PFSK-1 (cell line): Measurements from ENCODE around the gene TAF8.

ENCODE experiments used
- POLR2AphosphoS5 ChIP-seq: IDR thresholded peaks from 2 replicates; pipeline ENCODE4 v1.6.1; 2012; ENCODE audit warnings: low read depth, mild to moderate bottlenecking, control low read depth, low read length, moderate library complexity
- SIN3A ChIP-seq: IDR thresholded peaks from 2 replicates; pipeline ENCODE4 v1.6.1; 2012; ENCODE audit warnings: mild to moderate bottlenecking, low read length, moderate library complexity, borderline replicate concordance; ENCODE audit not compliant: insufficient read depth
- TAF1 ChIP-seq: IDR thresholded peaks from 2 replicates; pipeline ENCODE4 v1.6.1; 2012; ENCODE audit warnings: low read length, control low read depth, borderline replicate concordance; ENCODE audit not compliant: insufficient read depth
- TF ChIP-seq, protein P1 (sequence below), 2 experiments: IDR thresholded peaks; 2 replicates each; pipeline versions ENCODE4 v1.6.1 to v1.8.0; 2011 to 2012; ENCODE audit warnings: low read depth in 2 of 2, low read length in 2 of 2, control low read depth in 1 of 2, inconsistent platforms in 1 of 2, mild to moderate bottlenecking in 1 of 2, moderate library complexity in 1 of 2; ENCODE audit not compliant: insufficient read depth in 1 of 2

DNA sequence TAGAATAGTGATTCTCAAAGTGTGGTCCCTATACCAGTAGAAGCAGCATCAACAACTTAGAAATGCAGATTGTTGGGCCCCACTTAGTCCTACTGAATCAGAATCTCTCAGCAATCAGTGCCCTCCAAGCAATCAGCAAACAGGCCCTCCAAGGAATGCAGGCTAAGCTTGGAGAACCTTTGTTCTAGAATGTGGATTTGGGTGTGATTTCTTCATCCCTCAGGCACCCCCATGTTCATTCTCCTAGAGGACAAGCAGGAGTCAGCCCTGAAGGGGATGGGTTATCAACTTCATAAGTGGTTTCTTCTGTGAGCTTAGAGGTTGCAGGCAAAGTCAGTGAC, 40.5 kb upstream of the TAF8 start:
- TF ChIP-seq POLR2AphosphoS5 (no peak), SIN3A (no peak), TAF1 (no peak)
- TF ChIP-seq, protein P1, sequence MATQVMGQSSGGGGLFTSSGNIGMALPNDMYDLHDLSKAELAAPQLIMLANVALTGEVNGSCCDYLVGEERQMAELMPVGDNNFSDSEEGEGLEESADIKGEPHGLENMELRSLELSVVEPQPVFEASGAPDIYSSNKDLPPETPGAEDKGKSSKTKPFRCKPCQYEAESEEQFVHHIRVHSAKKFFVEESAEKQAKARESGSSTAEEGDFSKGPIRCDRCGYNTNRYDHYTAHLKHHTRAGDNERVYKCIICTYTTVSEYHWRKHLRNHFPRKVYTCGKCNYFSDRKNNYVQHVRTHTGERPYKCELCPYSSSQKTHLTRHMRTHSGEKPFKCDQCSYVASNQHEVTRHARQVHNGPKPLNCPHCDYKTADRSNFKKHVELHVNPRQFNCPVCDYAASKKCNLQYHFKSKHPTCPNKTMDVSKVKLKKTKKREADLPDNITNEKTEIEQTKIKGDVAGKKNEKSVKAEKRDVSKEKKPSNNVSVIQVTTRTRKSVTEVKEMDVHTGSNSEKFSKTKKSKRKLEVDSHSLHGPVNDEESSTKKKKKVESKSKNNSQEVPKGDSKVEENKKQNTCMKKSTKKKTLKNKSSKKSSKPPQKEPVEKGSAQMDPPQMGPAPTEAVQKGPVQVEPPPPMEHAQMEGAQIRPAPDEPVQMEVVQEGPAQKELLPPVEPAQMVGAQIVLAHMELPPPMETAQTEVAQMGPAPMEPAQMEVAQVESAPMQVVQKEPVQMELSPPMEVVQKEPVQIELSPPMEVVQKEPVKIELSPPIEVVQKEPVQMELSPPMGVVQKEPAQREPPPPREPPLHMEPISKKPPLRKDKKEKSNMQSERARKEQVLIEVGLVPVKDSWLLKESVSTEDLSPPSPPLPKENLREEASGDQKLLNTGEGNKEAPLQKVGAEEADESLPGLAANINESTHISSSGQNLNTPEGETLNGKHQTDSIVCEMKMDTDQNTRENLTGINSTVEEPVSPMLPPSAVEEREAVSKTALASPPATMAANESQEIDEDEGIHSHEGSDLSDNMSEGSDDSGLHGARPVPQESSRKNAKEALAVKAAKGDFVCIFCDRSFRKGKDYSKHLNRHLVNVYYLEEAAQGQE (IDR thresholded peaks at IDR 0.05; ENCODE audit: insufficient read depth in 1 of 2, low read depth in 2 of 2, low read length in 2 of 2) = no peak
